ENCODE measurements around the gene KRTAP4-16. TPM values are rescaled to one million over a fixed set of nuclear protein-coding genes. Genes with fewer than 3 reads are reported as not detected.
A peak's percentile ranks its signal among the peaks of the same experiment; 100 is the strongest.
"Not testable (repeated sequence)": the region's sequence is repeated elsewhere in the genome, so short reads cannot be mapped to it uniquely, and the experiment has no call there.

KRTAP4-16 gene
- total and polyA plus RNA-seq, 4 donors = not detected

- H3K27ac ChIP-seq (ENCODE audit: low read depth in 1 of 2, low read length in 1 of 2) = no peak within 1 kb of the TSS
- no peaks in the 10 kb centered on the region for H3K36me3 ChIP-seq (ENCODE audit: control insufficient read depth in 4 of 4, insufficient read depth in 4 of 4, low read length in 4 of 4)
- no peak for DNase-seq
- H3K9ac ChIP-seq (ENCODE audit: insufficient read depth in 1 of 2, low read length in 2 of 2) = no peak within 1 kb of the TSS
- no peak within 1 kb of the TSS for H3K4me3 ChIP-seq
- no peaks in the 10 kb centered on the region for H3K4me1 ChIP-seq (ENCODE audit: control insufficient read depth in 5 of 5, insufficient read depth in 5 of 5, low read length in 5 of 5)
- no peak for TF ChIP-seq CTCF (IDR thresholded peaks at IDR 0.05; ENCODE audit: control extremely low read depth, extremely low read depth)
- WGBS, 2 donors = 68 to 81% methylated on average over 4 of the region's 4 CpGs
- H3K9me3 ChIP-seq (ENCODE audit: control insufficient read depth in 4 of 4, insufficient read depth in 3 of 4, low read length in 3 of 4) = no peaks in the 10 kb centered on the region
- no peaks in the 10 kb centered on the region for H3K27me3 ChIP-seq (ENCODE audit: control insufficient read depth in 3 of 3, insufficient read depth in 3 of 3, low read length in 2 of 3)
- no peak for ATAC-seq (ENCODE audit: insufficient read depth, low FRiP score)
These were observed 4.0 kb downstream of the KRTAP4-16 start, which contains the start of gene KRTAP4-8 for GRCh38 chr17:41098042-41098441. KRTAP4-8 (minus strand) TSS chr17:41098142; CDS start chr17:41098084, 58 bp downstream.

DNA sequence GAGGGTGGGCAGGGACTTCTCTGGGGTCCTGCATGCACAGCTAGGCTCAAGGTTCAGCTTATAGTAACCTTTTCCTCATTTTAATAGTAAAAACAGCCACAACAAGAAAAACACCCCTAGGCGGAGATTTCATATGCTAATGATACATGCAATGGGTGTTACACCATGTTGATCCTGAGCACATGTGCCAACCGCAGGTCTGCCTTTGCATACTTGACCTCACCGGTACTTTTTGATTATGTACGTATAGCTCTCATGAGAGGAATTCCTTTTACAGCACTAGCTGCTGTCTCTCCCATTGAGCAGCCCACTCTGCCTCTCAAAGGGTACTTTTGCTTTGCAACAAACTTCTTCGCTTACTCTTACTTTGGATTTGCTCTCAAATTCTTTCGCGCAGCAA is 6.0 kb downstream of the KRTAP4-16 start:
- no peak for TF ChIP-seq CTCF (IDR thresholded peaks at IDR 0.05; ENCODE audit: control extremely low read depth, extremely low read depth)
- peak; percentile 28 to 45 (median 40) for DNase-seq
- Histone ChIP-seq H3K36me3 (ENCODE audit: control insufficient read depth in 4 of 4, insufficient read depth in 4 of 4, low read length in 4 of 4) (no peaks in the 10 kb centered on the region), H3K27me3 (ENCODE audit: control insufficient read depth in 3 of 3, insufficient read depth in 3 of 3, low read length in 2 of 3) (no peaks in the 10 kb centered on the region), H3K9ac (ENCODE audit: insufficient read depth in 1 of 2, low read length in 2 of 2) (no peak overlapping the region), H3K9me3 (ENCODE audit: control insufficient read depth in 4 of 4, insufficient read depth in 3 of 4, low read length in 3 of 4) (no peaks in the 10 kb centered on the region), H3K27ac (ENCODE audit: low read depth in 1 of 2, low read length in 1 of 2) (no peak overlapping the region), H3K4me3 (no peak overlapping the region), H3K4me1 (ENCODE audit: control insufficient read depth in 5 of 5, insufficient read depth in 5 of 5, low read length in 5 of 5) (no peaks in the 10 kb centered on the region)
- 70 to 83% methylated on average over 7 of the region's 7 CpGs for WGBS, 2 donors
- ATAC-seq (ENCODE audit: insufficient read depth, low FRiP score) = no peak

DNA sequence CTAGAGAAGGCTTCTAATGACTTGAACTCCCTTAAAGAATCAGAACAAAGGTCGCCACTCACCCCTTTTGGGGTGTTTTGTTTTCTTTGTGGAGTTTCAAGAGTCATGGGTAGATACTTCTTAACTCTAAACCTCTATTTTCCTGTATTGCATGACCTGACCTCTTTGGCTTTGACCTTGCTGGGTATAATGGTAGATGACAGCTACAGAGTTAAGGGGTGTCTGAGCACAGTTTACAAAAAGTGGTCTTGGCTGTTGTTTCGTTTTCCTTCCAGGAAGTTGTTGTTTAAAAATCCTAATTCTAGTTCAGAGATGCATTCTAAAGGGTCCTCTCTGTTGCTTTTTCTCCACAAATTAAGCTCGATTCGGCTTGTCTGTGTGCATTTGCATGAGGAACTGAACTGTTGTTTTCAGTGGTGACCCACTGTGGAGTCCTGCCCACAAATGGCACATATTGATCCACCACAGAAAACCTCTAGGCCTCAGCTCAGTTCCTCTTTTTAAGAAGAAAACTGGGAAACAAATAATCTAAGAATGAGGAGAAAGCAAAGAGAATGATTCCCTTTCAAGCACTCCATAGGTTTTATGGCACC is 13.2 kb downstream of the KRTAP4-16 start:
- H3K27ac ChIP-seq (ENCODE audit: low read depth in 1 of 2, low read length in 1 of 2); ATAC-seq (ENCODE audit: insufficient read depth, low FRiP score); H3K9me3 ChIP-seq (ENCODE audit: control insufficient read depth in 4 of 4, insufficient read depth in 3 of 4, low read length in 3 of 4); H3K4me3 ChIP-seq; H3K4me1 ChIP-seq (ENCODE audit: control insufficient read depth in 5 of 5, insufficient read depth in 5 of 5, low read length in 5 of 5); H3K36me3 ChIP-seq (ENCODE audit: control insufficient read depth in 4 of 4, insufficient read depth in 4 of 4, low read length in 4 of 4); H3K27me3 ChIP-seq (ENCODE audit: control insufficient read depth in 3 of 3, insufficient read depth in 3 of 3, low read length in 2 of 3); H3K9ac ChIP-seq (ENCODE audit: insufficient read depth in 1 of 2, low read length in 2 of 2); DNase-seq: not testable (repeated sequence)
- 43 to 63% methylated on average over 4 of the region's 4 CpGs for WGBS, 2 donors

- not testable (repeated sequence) for DNase-seq; H3K4me3 ChIP-seq; H3K27me3 ChIP-seq (ENCODE audit: control insufficient read depth in 3 of 3, insufficient read depth in 3 of 3, low read length in 2 of 3); H3K9ac ChIP-seq (ENCODE audit: insufficient read depth in 1 of 2, low read length in 2 of 2); H3K27ac ChIP-seq (ENCODE audit: low read depth in 1 of 2, low read length in 1 of 2); H3K36me3 ChIP-seq (ENCODE audit: control insufficient read depth in 4 of 4, insufficient read depth in 4 of 4, low read length in 4 of 4); ATAC-seq (ENCODE audit: insufficient read depth, low FRiP score); H3K4me1 ChIP-seq (ENCODE audit: control insufficient read depth in 5 of 5, insufficient read depth in 5 of 5, low read length in 5 of 5); H3K9me3 ChIP-seq (ENCODE audit: control insufficient read depth in 4 of 4, insufficient read depth in 3 of 4, low read length in 3 of 4)
- 82 to 93% methylated on average over 14 of the region's 14 CpGs for WGBS, 2 donors
These were observed 17.7 kb downstream of the KRTAP4-16 start, which contains the start of gene KRTAP4-7 for GRCh38 chr17:41084100-41084856. KRTAP4-7 (plus strand) TSS chr17:41084150; CDS start chr17:41084207, 57 bp downstream.

DNA sequence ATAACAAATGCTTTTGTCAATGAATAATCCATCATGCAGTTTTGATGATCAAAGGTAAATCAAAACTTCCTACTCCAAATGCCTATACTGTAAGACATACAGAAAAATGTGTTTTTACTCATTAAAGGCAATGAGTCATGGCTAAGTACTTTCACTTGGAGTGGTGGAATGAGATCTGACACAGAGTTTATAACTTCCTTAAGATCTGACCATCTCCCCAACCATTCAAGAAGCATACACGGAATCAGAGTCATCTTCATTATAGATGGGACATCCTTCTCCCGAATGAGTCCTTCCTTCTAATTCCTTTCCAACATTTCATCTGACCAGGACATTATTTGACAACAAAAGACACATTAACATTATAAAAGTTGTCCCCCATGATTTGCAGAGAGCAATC is 18.6 kb downstream of the KRTAP4-16 start:
- whole genome bisulfite sequencing, 2 donors = 69 to 71% methylated on average over 2 of the region's 2 CpGs
- H3K27me3 ChIP-seq (ENCODE audit: control insufficient read depth in 3 of 3, insufficient read depth in 3 of 3, low read length in 2 of 3); H3K9ac ChIP-seq (ENCODE audit: insufficient read depth in 1 of 2, low read length in 2 of 2); H3K27ac ChIP-seq (ENCODE audit: low read depth in 1 of 2, low read length in 1 of 2); H3K4me1 ChIP-seq (ENCODE audit: control insufficient read depth in 5 of 5, insufficient read depth in 5 of 5, low read length in 5 of 5); DNase-seq; H3K4me3 ChIP-seq; H3K9me3 ChIP-seq (ENCODE audit: control insufficient read depth in 4 of 4, insufficient read depth in 3 of 4, low read length in 3 of 4); ATAC-seq (ENCODE audit: insufficient read depth, low FRiP score); H3K36me3 ChIP-seq (ENCODE audit: control insufficient read depth in 4 of 4, insufficient read depth in 4 of 4, low read length in 4 of 4): not testable (repeated sequence)

Data from lung (tissue), 12 donors.